NCI-H1930 (cell line): ENCODE data around the gene OXLD1.

Experiments
- DNase-seq, 2 experiments: peaks; one replicate each; lab custom pipeline; 2025; lab: John Stamatoyannopoulos, UW

OXLD1 gene

GRCh38 chr17:81701288-81702071, 35.1 kb upstream of the OXLD1 start:
- DNase-seq: no peak

DNA sequence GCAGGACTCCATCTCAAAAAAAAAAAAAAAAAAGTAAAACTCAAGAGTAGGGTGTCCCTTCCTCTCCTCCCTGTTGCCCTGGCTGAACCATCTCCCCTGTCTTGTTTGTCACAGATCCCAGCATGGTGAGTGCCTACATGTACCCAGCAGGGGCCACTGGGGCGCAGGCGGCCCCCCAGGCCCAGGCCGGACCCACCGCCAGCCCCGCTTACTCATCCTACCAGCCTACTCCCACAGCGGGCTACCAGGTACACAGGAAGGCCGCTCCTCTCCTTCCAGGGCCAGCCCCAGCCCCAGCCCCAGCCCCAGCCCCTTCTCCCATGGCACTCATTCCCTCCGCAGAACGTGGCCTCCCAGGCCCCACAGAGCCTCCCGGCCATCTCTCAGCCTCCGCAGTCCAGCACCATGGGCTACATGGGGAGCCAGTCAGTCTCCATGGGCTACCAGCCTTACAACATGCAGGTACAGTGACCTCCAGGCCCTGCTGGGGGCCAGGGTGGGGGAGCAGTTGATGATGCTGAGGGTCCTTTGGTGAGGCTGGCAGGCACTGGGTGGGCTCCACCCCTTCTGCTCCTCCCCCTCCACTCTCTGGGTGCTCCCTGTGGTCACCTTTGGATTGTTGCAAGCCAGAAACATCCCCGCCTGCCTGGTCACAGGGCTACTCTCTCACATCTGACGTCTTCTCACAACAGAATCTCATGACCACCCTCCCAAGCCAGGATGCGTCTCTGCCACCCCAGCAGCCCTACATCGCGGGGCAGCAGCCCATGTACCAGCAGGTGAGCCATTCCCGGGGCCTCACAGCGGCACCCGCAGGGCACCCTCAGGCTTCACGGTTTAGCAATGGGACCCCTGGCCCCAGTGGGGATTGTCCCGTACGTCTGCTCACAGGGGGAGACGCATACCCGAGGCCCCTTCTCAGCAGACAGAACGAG, 34.2 kb upstream of the OXLD1 start:
- DNase-seq: no peak

- no peak for DNase-seq
Measured at GRCh38 chr17:81697261-81698044, 31.0 kb upstream of the OXLD1 start.

- DNase-seq: no peak
Measured at GRCh38 chr17:81696218-81696941, 30.0 kb upstream of the OXLD1 start.

DNA sequence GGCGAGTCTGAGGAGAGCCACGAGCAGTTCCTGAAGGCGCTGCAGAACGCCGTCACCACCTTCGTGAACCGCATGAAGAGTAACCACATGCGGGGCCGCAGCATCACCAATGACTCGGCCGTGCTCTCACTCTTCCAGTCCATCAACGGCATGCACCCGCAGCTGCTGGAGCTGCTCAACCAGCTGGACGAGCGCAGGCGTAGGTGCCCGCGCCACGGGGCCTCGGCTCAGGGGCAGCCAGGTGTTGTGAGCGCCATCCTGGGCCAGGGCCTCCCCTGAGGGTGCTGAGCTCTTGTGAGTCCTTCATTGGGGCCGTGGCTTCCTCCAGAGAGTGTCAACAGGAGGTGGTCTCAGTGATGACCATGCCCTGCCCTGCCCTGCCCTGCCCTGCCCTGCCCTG, 29.4 kb upstream of the OXLD1 start:
- no peak for DNase-seq

DNA sequence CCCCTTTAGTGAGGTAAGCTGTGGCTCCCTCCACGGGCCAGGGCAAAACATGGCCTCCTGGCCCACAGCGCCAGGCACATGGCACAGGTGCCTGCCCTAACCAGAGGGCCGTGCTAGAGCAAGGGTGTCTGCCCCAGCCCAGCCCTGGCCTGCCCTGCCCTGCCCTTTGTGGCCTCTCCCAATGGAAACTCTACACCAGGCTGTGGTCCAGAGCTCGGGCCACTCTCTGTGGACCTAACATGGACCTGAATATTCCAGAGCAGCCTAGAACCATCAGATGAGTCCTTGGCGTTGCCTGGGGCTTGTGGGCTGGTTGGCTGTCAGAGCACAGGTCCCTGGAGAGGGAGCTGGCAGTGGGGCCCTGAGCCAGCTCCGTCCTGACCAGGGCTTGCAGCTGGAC, 28.8 kb upstream of the OXLD1 start:
- DNase-seq: no peak

DNA sequence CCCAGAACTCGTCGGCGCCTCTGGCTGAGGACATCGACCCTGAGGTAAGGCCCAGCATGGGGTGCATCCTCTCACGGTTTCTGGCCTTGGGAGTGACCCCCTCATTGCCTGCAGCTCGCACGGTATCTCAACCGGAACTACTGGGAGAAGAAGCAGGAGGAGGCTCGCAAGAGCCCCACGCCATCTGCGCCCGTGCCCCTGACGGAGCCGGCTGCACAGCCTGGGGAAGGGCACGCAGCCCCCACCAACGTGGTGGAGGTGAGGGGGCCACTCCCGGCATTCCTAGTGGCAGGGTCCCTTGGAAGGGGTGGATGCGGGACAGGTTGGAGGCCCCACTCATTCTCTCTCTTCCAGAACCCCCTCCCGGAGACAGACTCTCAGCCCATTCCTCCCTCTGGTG, 28.4 kb upstream of the OXLD1 start:
- DNase-seq: no peak

DNA sequence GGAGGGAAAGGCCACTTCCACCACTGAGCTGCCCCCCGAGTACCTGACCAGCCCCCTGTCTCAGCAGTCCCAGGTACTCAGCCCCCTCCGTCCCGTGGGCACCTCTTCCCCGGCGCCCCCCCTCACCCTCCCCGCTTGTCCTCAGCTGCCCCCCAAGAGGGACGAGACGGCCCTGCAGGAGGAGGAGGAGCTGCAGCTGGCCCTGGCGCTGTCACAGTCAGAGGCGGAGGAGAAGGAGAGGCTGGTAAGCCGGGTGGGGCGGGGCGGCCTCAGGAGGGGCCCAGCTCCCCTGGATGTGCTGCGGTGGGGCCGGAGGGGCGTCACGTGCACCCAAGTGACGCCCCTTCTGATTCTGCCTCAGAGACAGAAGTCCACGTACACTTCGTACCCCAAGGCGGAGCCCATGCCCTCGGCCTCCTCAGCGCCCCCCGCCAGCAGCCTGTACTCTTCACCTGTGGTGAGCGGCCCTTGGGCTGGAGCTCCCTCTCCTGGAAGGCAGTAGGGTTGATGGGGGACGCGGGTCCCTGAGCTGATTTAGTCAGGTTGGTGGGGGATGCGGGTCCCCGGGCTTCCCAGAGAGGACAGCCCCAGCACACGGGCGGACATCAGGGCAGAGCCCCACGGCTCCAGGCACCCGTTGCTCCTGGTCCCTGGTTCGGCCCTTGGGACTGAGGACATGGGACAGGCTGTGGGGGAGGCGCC, 27.3 kb upstream of the OXLD1 start:
- no peak for DNase-seq

GRCh38 chr17:81691608-81692007, 25.2 kb upstream of the OXLD1 start:
- no peak for DNase-seq

DNA sequence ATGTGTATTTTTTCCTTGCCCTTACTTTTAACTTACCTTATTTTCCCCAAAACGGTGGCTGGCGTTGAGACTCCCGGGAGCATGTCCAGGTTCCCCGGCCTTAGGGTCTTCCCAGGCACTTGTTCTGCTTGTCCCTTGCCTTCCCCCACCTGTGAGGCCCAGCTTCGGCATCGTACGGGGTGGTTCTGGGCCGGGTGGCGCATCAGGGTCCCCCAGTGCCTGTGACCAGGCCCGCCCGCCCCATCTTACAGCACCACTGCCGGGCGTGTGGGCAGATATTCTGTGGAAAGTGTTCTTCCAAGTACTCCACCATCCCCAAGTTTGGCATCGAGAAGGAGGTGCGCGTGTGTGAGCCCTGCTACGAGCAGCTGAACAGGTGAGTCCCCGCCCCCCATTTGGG, 24.8 kb upstream of the OXLD1 start:
- no peak for DNase-seq

GRCh38 chr17:81690549-81690948, 24.1 kb upstream of the OXLD1 start:
- DNase-seq: no peak

DNA sequence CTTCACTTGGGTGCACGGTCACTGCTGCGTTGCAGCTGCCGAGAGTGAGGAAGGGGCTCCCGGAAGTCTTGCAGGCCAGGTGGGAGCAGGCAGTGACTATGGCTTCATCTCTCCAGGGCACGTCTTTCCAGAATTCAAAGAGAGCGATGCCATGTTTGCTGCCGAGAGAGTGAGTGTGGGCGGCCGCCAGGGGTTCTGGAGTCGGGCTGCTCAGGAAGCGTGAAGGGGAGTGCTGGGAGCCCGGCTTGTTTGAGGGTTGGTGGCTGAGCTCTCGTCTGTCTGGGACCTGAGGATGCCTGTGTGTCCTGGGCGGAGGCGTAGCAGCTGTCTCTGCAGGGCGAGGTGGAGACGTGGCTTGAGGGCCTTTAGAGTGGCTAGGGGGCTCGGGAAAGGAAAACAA, 23.7 kb upstream of the OXLD1 start:
- DNase-seq: no peak

- DNase-seq: no peak
Measured at GRCh38 chr17:81688616-81689015, 22.2 kb upstream of the OXLD1 start.

DNA sequence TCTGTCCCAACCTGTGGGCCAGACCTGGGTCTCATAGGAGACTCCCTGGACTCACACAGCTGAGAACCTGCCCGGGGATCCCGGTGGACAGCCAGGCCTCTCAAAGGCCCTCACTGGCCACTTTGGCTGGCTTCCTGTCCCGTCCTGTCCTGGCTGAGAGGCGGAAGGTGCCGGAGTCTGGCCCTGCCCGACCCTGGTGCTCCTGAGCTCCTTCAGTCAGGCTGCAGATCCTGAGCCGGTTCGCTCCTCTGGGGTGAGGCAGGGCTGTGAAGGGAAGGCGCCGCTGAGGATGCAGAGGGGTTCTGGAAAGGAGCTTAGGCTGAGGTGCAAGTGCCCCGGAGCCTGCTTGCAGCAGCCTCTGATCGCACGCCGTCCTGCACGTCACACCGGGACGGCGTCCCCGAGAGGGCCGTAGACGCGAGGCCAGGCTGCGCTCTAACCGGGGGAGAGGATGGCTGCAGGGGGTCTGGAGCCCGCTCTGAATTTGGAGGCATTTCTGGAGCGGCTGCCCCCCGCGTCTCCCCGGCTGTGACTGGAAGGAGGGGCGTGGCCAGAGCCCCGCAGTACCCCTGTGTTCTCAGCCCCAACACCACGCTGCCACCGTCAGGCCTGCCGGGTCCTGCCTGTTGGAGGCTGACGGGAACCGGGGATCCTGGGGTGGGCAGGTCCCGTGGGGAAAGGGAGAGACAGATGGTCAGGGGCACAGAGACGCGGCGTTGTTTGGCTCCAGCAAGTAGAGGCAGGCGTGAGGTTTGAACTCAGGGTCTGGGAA, 21.6 kb upstream of the OXLD1 start:
- no peak for DNase-seq

- DNase-seq: no peak
Measured at GRCh38 chr17:81686614-81687013, 20.2 kb upstream of the OXLD1 start.

GRCh38 chr17:81685108-81685507, 18.7 kb upstream of the OXLD1 start:
- DNase-seq: no peak

GRCh38 chr17:81684442-81684911, 18.1 kb upstream of the OXLD1 start:
- no peak for DNase-seq

- peak; percentile 99 to 100 for DNase-seq
Measured at GRCh38 chr17:81683584-81684441, 17.4 kb upstream of the OXLD1 start, which contains the start of the genes ARL16 and HGS. Gene ARL16, minus strand, starts transcription at chr17:81683797. Its CDS starts 44 bp downstream, at chr17:81683753. Gene HGS, plus strand, starts transcription at chr17:81684011. Its CDS starts 56 bp downstream, at chr17:81684067.

DNA sequence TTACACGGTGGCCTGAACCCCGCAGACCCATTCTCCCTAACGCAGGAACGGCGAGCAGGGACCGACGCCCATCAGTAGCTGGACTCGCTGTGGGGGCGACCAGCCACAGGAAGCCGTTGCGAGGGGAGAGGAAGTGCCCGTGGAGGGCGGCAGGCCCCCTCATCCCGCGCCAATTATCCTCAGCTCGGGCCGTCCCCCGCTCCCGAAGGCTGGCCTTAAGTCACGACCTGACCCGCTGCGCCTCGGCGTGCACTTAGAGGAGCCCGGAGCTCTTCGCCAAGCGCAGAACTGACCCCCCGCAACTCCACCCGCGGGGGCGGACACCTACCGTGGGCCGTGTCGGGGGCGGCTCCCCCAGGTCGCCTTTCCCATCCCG, 16.8 kb upstream of the OXLD1 start:
- DNase-seq: no peak
